Liver (tissue), 9 donors: ENCODE results near the gene ECHDC3. TPM values are rescaled to one million over a fixed set of nuclear protein-coding genes. Genes with fewer than 3 reads are reported as not detected.

Experiments used
- DNase-seq: peaks from one replicate; pipeline ENCODE4 v3.0.0-alpha.2; 2017; ENCODE audit warnings: low spot score
- H3K27ac ChIP-seq, 2 donors: one replicate each; pipeline ENCODE4 v1.7.0; 2013; ENCODE audit warnings: inconsistent platforms in 2 of 2, low read length in 2 of 2, control low read depth in 1 of 2, low read depth in 1 of 2, mild to moderate bottlenecking in 1 of 2
- H3K27me3 ChIP-seq, 4 donors: one replicate each; pipeline versions ENCODE4 v1.6.1 to v1.7.0; 2013; ENCODE audit warnings: low read length in 3 of 4, inconsistent platforms in 1 of 4, mild to moderate bottlenecking in 1 of 4, moderate library complexity in 1 of 4; ENCODE audit not compliant: control insufficient read depth in 4 of 4, insufficient read depth in 4 of 4
- H3K36me3 ChIP-seq, 4 donors: one replicate each; pipeline versions ENCODE4 v1.6.1 to v1.7.0; 2013; ENCODE audit warnings: low read length in 3 of 4, mild to moderate bottlenecking in 3 of 4, low read depth in 1 of 4, moderate library complexity in 1 of 4; ENCODE audit not compliant: control insufficient read depth in 4 of 4, insufficient read depth in 3 of 4
- H3K4me1 ChIP-seq, 4 donors: one replicate each; pipeline versions ENCODE4 v1.6.1 to v1.7.0; 2013; ENCODE audit warnings: low read length in 3 of 4, mild to moderate bottlenecking in 3 of 4, moderate library complexity in 1 of 4; ENCODE audit not compliant: control insufficient read depth in 4 of 4, insufficient read depth in 4 of 4
- H3K4me3 ChIP-seq, 3 donors: one replicate each; pipeline versions ENCODE4 v1.6.1 to v1.7.0; 2013; ENCODE audit warnings: low read length in 3 of 3, control low read depth in 1 of 3, low read depth in 1 of 3, mild to moderate bottlenecking in 1 of 3
- H3K9ac ChIP-seq, 2 donors: one replicate each; pipeline ENCODE4 v1.7.0; 2013; ENCODE audit warnings: low read length in 2 of 2, mild to moderate bottlenecking in 2 of 2, moderate library complexity in 2 of 2, control low read depth in 1 of 2, low read depth in 1 of 2
- H3K9me3 ChIP-seq, 4 donors: one replicate each; pipeline versions ENCODE4 v1.6.1 to v1.7.0; 2013; ENCODE audit warnings: low read length in 3 of 4; ENCODE audit not compliant: control insufficient read depth in 4 of 4
- EGR1 ChIP-seq, 2 donors: IDR thresholded peaks; 2 replicates each; pipeline ENCODE4 v1.6.1; 2016 to 2018; ENCODE audit warnings: antibody characterized with exemption in 2 of 2, low read depth in 2 of 2
- FOXA1 ChIP-seq: IDR thresholded peaks from 2 replicates; pipeline ENCODE4 v1.6.1; 2016; ENCODE audit warnings: antibody characterized with exemption
- FOXA2 ChIP-seq: IDR thresholded peaks from 2 replicates; pipeline ENCODE4 v1.6.1; 2016; ENCODE audit warnings: antibody characterized with exemption
- GABPA ChIP-seq, 2 donors: IDR thresholded peaks in 1 of 2; conservative IDR thresholded peaks in 1 of 2; 2 replicates each; pipeline ENCODE4 v1.6.1; 2016; ENCODE audit warnings: antibody characterized with exemption in 2 of 2, mild to moderate bottlenecking in 1 of 2, moderate library complexity in 1 of 2
- HNF4A ChIP-seq, 2 donors: conservative IDR thresholded peaks; 2 replicates each; pipeline ENCODE4 v1.6.1; 2016; ENCODE audit warnings: antibody characterized with exemption in 2 of 2, mild to moderate bottlenecking in 2 of 2
- JUND ChIP-seq, 2 donors: IDR thresholded peaks; 2 replicates each; pipeline ENCODE4 v1.6.1; 2016; ENCODE audit warnings: antibody characterized with exemption in 2 of 2
- NR2F2 ChIP-seq: IDR thresholded peaks from 2 replicates; pipeline ENCODE4 v1.6.1; 2016; ENCODE audit warnings: antibody characterized with exemption
- RAD21 ChIP-seq, 2 donors: IDR thresholded peaks; 2 replicates each; pipeline ENCODE4 v1.6.1; 2016; ENCODE audit warnings: antibody characterized with exemption in 2 of 2, mild to moderate bottlenecking in 2 of 2
- RXRA ChIP-seq, 2 donors: IDR thresholded peaks; 2 replicates each; pipeline ENCODE4 v1.6.1; 2017 to 2018; ENCODE audit warnings: antibody characterized with exemption in 2 of 2, mild to moderate bottlenecking in 1 of 2
- SP1 ChIP-seq: IDR thresholded peaks from 2 replicates; pipeline ENCODE4 v1.6.1; 2018; ENCODE audit warnings: antibody characterized with exemption, mild to moderate bottlenecking
- TAF1 ChIP-seq: conservative IDR thresholded peaks from 2 replicates; pipeline ENCODE4 v1.6.1; 2016; ENCODE audit warnings: antibody characterized with exemption, mild to moderate bottlenecking
- YY1 ChIP-seq: IDR thresholded peaks from 2 replicates; pipeline ENCODE4 v1.6.1; 2016; ENCODE audit warnings: antibody characterized with exemption, mild to moderate bottlenecking
- WGBS: extraction: QIAGEN DNeasy Blood & Tissue Kit; methylation state at CpG from one replicate; pipeline ENCODE4 v1.1.7; 2013; 5-methylcytosine and 5-hydroxymethylcytosine counted together
- polyA plus RNA-seq, 2 donors: library from polyadenylated mRNA; stranded (reverse) in 1 of 2; unstranded in 1 of 2; fragments of 200-250 nt in 1 of 2; fragments of >200 nt in 1 of 2; fragmentation: Nextera tagmentation in 1 of 2; extraction: Ambion mirVana in 1 of 2; gene quantifications; one replicate each; pipeline versions ENCODE4 v1.2.1 to v1.2.3, GENCODE V29; 2013 to 2015
- total RNA-seq, 2 donors: library from RNA; depleted of rRNA; stranded (reverse); fragments of >200 nt; gene quantifications; one replicate each; pipeline ENCODE4 v1.2.3, GENCODE V29; 2014
- TF ChIP-seq, protein P1 (sequence below): IDR thresholded peaks from 2 replicates; pipeline ENCODE4 v1.6.1; 2016; ENCODE audit warnings: antibody characterized with exemption
- TF ChIP-seq, protein P2 (sequence below): IDR thresholded peaks from 2 replicates; pipeline ENCODE4 v1.6.1; 2016; ENCODE audit warnings: antibody characterized with exemption
- TF ChIP-seq, protein P3 (sequence below): fragments of 150-350 bp; IDR thresholded peaks from 2 replicates; pipeline ENCODE4 v1.5.1; 2017; ENCODE audit warnings: improper control_type of control experiment, low read depth, low read length; ENCODE audit not compliant: missing input control
- donor health status: healthy.
- donor health status: healthy.
- donor health status: healthy.
- donor health status: healthy.
- donor health status: healthy.

The ECHDC3 gene
- total and polyA plus RNA-seq, 4 donors = 6.1 to 144 (median 97.3) TPM

DNA sequence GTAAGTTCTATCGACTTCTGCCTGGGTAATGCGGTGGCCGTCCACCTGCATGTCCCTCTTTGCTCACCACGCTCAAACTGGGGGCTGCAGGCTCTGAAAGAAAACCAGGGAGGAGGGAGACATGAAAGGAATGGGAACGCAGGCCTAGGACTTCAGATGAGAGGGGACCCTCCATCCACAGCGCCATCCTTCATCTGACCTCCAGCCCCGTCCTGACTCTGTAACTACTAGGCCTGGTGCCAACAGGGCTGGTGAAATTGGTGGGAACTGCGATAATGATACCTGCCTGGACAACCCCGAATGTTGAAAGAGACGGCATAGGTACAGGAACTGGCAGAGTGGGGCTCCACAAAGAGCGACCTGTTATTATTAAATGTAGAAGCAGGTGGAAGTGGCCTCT, 1.3 kb upstream of the ECHDC3 start:
- Histone ChIP-seq H3K4me3 (no peak overlapping the region), H3K9me3 (no peaks in the 10 kb centered on the region), H3K27me3 (no peaks in the 10 kb centered on the region), H3K36me3 (no peaks in the 10 kb centered on the region), H3K4me1 (peaks cover 4 to 26% (median 21%) of the 10 kb centered on the region in 4 donors), H3K27ac (no peak overlapping the region), H3K9ac (no peak overlapping the region)
- TF ChIP-seq HNF4A (conservative IDR thresholded peaks at IDR 0.05) (no peak), TAF1 (no peak), YY1 (no peak), SP1 (no peak), FOXA2 (no peak), RAD21 (IDR thresholded peaks at IDR 0.05) (no peak), JUND (IDR thresholded peaks at IDR 0.05) (no peak), FOXA1 (no peak), NR2F2 (no peak), GABPA (IDR thresholded peaks at IDR 0.05 in 1 of 2, conservative IDR thresholded peaks at IDR 0.05 in 1 of 2) (no peak), RXRA (IDR thresholded peaks at IDR 0.05) (no peak)
- TF ChIP-seq, protein P1, sequence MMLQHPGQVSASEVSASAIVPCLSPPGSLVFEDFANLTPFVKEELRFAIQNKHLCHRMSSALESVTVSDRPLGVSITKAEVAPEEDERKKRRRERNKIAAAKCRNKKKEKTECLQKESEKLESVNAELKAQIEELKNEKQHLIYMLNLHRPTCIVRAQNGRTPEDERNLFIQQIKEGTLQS = no peak
- TF ChIP-seq, protein P2, sequence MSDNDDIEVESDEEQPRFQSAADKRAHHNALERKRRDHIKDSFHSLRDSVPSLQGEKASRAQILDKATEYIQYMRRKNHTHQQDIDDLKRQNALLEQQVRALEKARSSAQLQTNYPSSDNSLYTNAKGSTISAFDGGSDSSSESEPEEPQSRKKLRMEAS = no peak
- TF ChIP-seq, protein P3, sequence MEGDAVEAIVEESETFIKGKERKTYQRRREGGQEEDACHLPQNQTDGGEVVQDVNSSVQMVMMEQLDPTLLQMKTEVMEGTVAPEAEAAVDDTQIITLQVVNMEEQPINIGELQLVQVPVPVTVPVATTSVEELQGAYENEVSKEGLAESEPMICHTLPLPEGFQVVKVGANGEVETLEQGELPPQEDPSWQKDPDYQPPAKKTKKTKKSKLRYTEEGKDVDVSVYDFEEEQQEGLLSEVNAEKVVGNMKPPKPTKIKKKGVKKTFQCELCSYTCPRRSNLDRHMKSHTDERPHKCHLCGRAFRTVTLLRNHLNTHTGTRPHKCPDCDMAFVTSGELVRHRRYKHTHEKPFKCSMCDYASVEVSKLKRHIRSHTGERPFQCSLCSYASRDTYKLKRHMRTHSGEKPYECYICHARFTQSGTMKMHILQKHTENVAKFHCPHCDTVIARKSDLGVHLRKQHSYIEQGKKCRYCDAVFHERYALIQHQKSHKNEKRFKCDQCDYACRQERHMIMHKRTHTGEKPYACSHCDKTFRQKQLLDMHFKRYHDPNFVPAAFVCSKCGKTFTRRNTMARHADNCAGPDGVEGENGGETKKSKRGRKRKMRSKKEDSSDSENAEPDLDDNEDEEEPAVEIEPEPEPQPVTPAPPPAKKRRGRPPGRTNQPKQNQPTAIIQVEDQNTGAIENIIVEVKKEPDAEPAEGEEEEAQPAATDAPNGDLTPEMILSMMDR = no peak
- no peak for DNase-seq
- 95% methylated on average over 11 of the region's 11 CpGs for WGBS

DNA sequence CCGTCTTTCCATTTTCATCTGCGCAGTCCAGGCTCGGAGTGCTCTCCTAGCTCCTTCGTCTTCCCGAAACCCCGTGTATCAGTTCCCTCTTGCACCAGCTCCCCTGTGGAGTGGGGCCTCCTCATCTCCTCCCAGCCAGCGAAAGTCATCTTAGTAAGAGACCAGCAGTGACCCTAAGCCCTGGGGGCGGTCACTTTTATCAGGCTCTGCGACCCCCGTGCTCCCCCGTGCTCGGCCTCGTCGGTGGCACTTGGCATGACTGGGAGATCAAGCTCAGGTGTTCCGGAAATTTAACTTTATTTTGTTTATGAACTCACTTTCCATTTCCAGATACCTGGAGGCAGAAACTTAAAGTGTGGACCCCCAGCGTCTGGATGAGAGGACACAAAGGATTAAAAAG, 574 bp upstream of the ECHDC3 start:
- Histone ChIP-seq H3K27ac (no peak overlapping the region), H3K9ac (no peak overlapping the region), H3K27me3 (no peaks in the 10 kb centered on the region), H3K4me1 (peaks cover 4 to 30% (median 22%) of the 10 kb centered on the region in 4 donors), H3K36me3 (no peaks in the 10 kb centered on the region), H3K9me3 (no peaks in the 10 kb centered on the region), H3K4me3 (peak overlapping the region in 2 of 3 donors; percentile 42 to 74)
- TF ChIP-seq, protein P2 = no peak
- TF ChIP-seq EGR1 (IDR thresholded peaks at IDR 0.05; ENCODE audit: low read depth in 2 of 2) = no peak
- TF ChIP-seq, protein P1 = no peak
- WGBS = 80% methylated on average over 16 of the region's 16 CpGs
- no peak for DNase-seq

DNA sequence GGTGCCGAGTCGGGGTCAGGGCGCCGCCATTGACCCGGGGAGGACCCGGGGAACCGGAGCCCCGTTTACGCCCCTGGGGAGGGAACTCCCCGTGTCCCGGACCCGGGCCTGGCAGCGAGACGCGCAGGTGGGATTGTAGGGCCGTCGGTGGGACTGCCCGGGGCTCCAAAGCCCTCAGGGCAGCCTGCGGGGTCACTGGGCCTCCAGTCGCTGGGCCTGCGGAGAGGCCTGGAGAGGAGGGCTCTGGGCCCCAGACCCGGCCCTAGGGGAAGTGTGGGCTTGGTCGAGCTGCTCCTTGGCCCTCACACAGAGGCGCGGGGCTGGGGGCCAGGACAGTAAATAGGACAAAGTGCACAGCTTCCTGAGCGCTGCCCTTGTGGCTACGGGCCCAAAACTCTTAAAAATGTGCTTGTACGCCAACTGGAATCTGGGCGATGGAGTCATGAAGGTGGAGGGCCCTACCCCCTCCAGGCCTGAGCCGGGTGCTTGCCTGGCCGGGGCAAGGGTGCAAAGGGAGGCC, 657 bp downstream of the ECHDC3 start:
- Histone ChIP-seq H3K4me1 (peaks cover 4 to 39% (median 31%) of the 10 kb centered on the region in 4 donors), H3K9me3 (no peaks in the 10 kb centered on the region), H3K9ac (peak overlapping the region in 1 of 2 donors; percentile 17), H3K27me3 (no peaks in the 10 kb centered on the region), H3K4me3 (peak overlapping the region; percentile 53 to 74 (median 72)), H3K36me3 (peaks cover 0 to 1% (median 0%) of the 10 kb centered on the region in 4 donors), H3K27ac (peak overlapping the region; percentile 82 to 84)
- TF ChIP-seq GABPA (IDR thresholded peaks at IDR 0.05 in 1 of 2, conservative IDR thresholded peaks at IDR 0.05 in 1 of 2) (no peak), RAD21 (IDR thresholded peaks at IDR 0.05) (no peak), JUND (IDR thresholded peaks at IDR 0.05) (no peak), SP1 (peak; percentile 66), NR2F2 (no peak), YY1 (peak; percentile 55), RXRA (IDR thresholded peaks at IDR 0.05) (peak; percentile 56 to 63), HNF4A (conservative IDR thresholded peaks at IDR 0.05) (peak; percentile 55 to 59)
- TF ChIP-seq, protein P2 = peak; percentile 18
- TF ChIP-seq, protein P3 = no peak
- 28% methylated on average over 31 of the region's 31 CpGs for WGBS
- no peak for DNase-seq
